Measurements from ENCODE around the gene TAGLN2. TPM values are rescaled to one million over a fixed set of nuclear protein-coding genes. Genes with fewer than 3 reads are reported as not detected.

The TAGLN2 gene
- total RNA-seq (100 to 1,000 TPM; 210 to 372 (median 245) TPM), total RNA-seq (114 to 671 (median 288) reads per million in 29 experiments)
- total RNA-seq (2013), result 313 TPM

- DNase-seq (peak; percentile 74 to 93 (median 86)), ATAC-seq (replicated peaks in 1 of 4) (peak; percentile 56 to 77 (median 76))
- H3K27ac Mint-ChIP-seq, result peak within 1 kb of the TSS; percentile 97 to 100
- no peaks in the 10 kb centered on the region for H3K27me3 Mint-ChIP-seq
- Histone ChIP-seq H3K36me3 (ENCODE audit: control insufficient read depth in 2 of 2, extremely low read depth in 1 of 2, insufficient read depth in 1 of 2, low read length in 1 of 2) (peaks cover 0 to 17% of the 10 kb centered on the region in 2 donors), H3K9me3 (no peaks in the 10 kb centered on the region), H3K27me3 (replicated peaks in 1 of 2; ENCODE audit: control insufficient read depth in 2 of 2, extremely low read depth in 1 of 2, insufficient read depth in 2 of 2, low read length in 1 of 2) (no peaks in the 10 kb centered on the region), H3K27ac (ENCODE audit: low read length) (peak within 1 kb of the TSS; percentile 99), H3K4me3 (ENCODE audit: control insufficient read depth in 1 of 2, extremely low read depth in 1 of 2, low read length in 1 of 2) (peak within 1 kb of the TSS; percentile 71 to 91), H3K4me1 (ENCODE audit: control insufficient read depth in 1 of 2, extremely low read depth in 1 of 2, insufficient read depth in 2 of 2, low read length in 2 of 2) (peaks cover 21 to 53% of the 10 kb centered on the region in 2 experiments)
- ChIA-PET POLR2A (interaction anchor here (0.7 to 3.2 kb wide), 14 partner anchors 8 to 848 kb away, joined by 3 to 18 read pairs (median 6); partner anchors contain the start of genes AIM2 (in 1 of the 2), DCAF8 (in 1 of the 2) and DUSP23 (in 1 of the 2)), CTCF (interaction anchor here (0.5 to 1.4 kb wide), 6 partner anchors 32 to 399 kb away, joined by 3 to 6 read pairs (median 4); partner anchors contain the start of gene DUSP23 (in 1 of the 2))
- H3K4me1 Mint-ChIP-seq, result peaks cover 47 to 61% (median 52%) of the 10 kb centered on the region in 3 donors
- under 1% methylated on average over 58 of the region's 58 CpGs for WGBS (ENCODE audit: insufficient coverage)
- H3K4me3 Mint-ChIP-seq, result peak within 1 kb of the TSS; percentile 89 to 96 (median 91)
- no peaks in the 10 kb centered on the region for H3K9me3 Mint-ChIP-seq
- H3K36me3 Mint-ChIP-seq, result peaks cover 22% of the 10 kb centered on the region
Observed at GRCh38 chr1:159924791-159925718, at the start of gene TAGLN2. Gene TAGLN2, minus strand, starts transcription at chr1:159925507. Its CDS starts 4,998 bp downstream, at chr1:159920509.

- H3K4me3 ChIP-seq (ENCODE audit: control insufficient read depth in 1 of 2, extremely low read depth in 1 of 2, low read length in 1 of 2), result no peak overlapping the region
- CTCF ChIA-PET, result no interaction called here
- no peaks in the 10 kb centered on the region for H3K36me3 ChIP-seq (ENCODE audit: control insufficient read depth in 2 of 2, extremely low read depth in 1 of 2, insufficient read depth in 1 of 2, low read length in 1 of 2)
- POLR2A ChIA-PET, result no interaction called here
- H3K9me3 ChIP-seq, result no peaks in the 10 kb centered on the region
- H3K27ac Mint-ChIP-seq, result no peak overlapping the region
- H3K27me3 ChIP-seq (replicated peaks in 1 of 2; ENCODE audit: control insufficient read depth in 2 of 2, extremely low read depth in 1 of 2, insufficient read depth in 2 of 2, low read length in 1 of 2), result peaks cover 0 to 30% of the 10 kb centered on the region in 2 experiments
- H3K27ac ChIP-seq (ENCODE audit: low read length), result no peak overlapping the region
- ATAC-seq (replicated peaks in 1 of 4), result no peak
- H3K36me3 Mint-ChIP-seq, result no peaks in the 10 kb centered on the region
- peaks cover 14 to 23% of the 10 kb centered on the region in 2 donors for H3K27me3 Mint-ChIP-seq
- 81% methylated on average over 6 of the region's 7 CpGs for WGBS (ENCODE audit: insufficient coverage)
- no peak overlapping the region for H3K4me3 Mint-ChIP-seq
- DNase-seq, result no peak
- no peaks in the 10 kb centered on the region for H3K4me1 ChIP-seq (ENCODE audit: control insufficient read depth in 1 of 2, extremely low read depth in 1 of 2, insufficient read depth in 2 of 2, low read length in 2 of 2)
- H3K9me3 Mint-ChIP-seq, result no peaks in the 10 kb centered on the region
- H3K4me1 Mint-ChIP-seq, result no peaks in the 10 kb centered on the region
Observed at GRCh38 chr1:159974350-159974965, 49.2 kb upstream of the TAGLN2 start.

- Mint-ChIP-seq H3K9me3 (no peaks in the 10 kb centered on the region), H3K4me1 (no peaks in the 10 kb centered on the region), H3K4me3 (no peak overlapping the region), H3K27ac (no peak overlapping the region), H3K27me3 (peaks cover 20 to 22% of the 10 kb centered on the region in 2 donors), H3K36me3 (no peaks in the 10 kb centered on the region)
- 40% methylated on average over 1 of the region's 6 CpGs for WGBS (ENCODE audit: insufficient coverage)
- Histone ChIP-seq H3K4me3 (ENCODE audit: control insufficient read depth in 1 of 2, extremely low read depth in 1 of 2, low read length in 1 of 2) (no peak overlapping the region), H3K4me1 (ENCODE audit: control insufficient read depth in 1 of 2, extremely low read depth in 1 of 2, insufficient read depth in 2 of 2, low read length in 2 of 2) (no peaks in the 10 kb centered on the region), H3K27ac (ENCODE audit: low read length) (no peak overlapping the region), H3K36me3 (ENCODE audit: control insufficient read depth in 2 of 2, extremely low read depth in 1 of 2, insufficient read depth in 1 of 2, low read length in 1 of 2) (no peaks in the 10 kb centered on the region), H3K9me3 (no peaks in the 10 kb centered on the region), H3K27me3 (replicated peaks in 1 of 2; ENCODE audit: control insufficient read depth in 2 of 2, extremely low read depth in 1 of 2, insufficient read depth in 2 of 2, low read length in 1 of 2) (peaks cover 0 to 34% of the 10 kb centered on the region in 2 experiments)
- ATAC-seq (replicated peaks in 1 of 4), result no peak
- no peak for DNase-seq
- POLR2A ChIA-PET, result no interaction called here
- CTCF ChIA-PET, result no interaction called here
Observed at GRCh38 chr1:159973350-159973940, 48.1 kb upstream of the TAGLN2 start.

GRCh38 chr1:159972443-159973205, 47.3 kb upstream of the TAGLN2 start:
- DNase-seq (no peak), ATAC-seq (replicated peaks in 1 of 4) (no peak)
- CTCF ChIA-PET, result interaction anchor here in 1 of 2 donors (0.5 kb wide), 1 partner anchor 70 kb away, joined by 3 read pairs; no protein-coding TSS in a partner anchor
- Histone ChIP-seq H3K36me3 (ENCODE audit: control insufficient read depth in 2 of 2, extremely low read depth in 1 of 2, insufficient read depth in 1 of 2, low read length in 1 of 2) (no peaks in the 10 kb centered on the region), H3K9me3 (no peaks in the 10 kb centered on the region), H3K27ac (ENCODE audit: low read length) (no peak overlapping the region), H3K4me3 (ENCODE audit: control insufficient read depth in 1 of 2, extremely low read depth in 1 of 2, low read length in 1 of 2) (no peak overlapping the region), H3K4me1 (ENCODE audit: control insufficient read depth in 1 of 2, extremely low read depth in 1 of 2, insufficient read depth in 2 of 2, low read length in 2 of 2) (no peaks in the 10 kb centered on the region), H3K27me3 (replicated peaks in 1 of 2; ENCODE audit: control insufficient read depth in 2 of 2, extremely low read depth in 1 of 2, insufficient read depth in 2 of 2, low read length in 1 of 2) (peaks cover 0 to 34% of the 10 kb centered on the region in 2 experiments)
- H3K27ac Mint-ChIP-seq, result no peak overlapping the region
- POLR2A ChIA-PET, result no interaction called here
- H3K27me3 Mint-ChIP-seq, result peaks cover 26 to 28% of the 10 kb centered on the region in 2 donors
- no peaks in the 10 kb centered on the region for H3K9me3 Mint-ChIP-seq
- H3K4me3 Mint-ChIP-seq, result no peak overlapping the region
- 75% methylated on average over 8 of the region's 8 CpGs for WGBS (ENCODE audit: insufficient coverage)
- H3K4me1 Mint-ChIP-seq, result no peaks in the 10 kb centered on the region
- H3K36me3 Mint-ChIP-seq, result no peaks in the 10 kb centered on the region

- no peaks in the 10 kb centered on the region for H3K9me3 ChIP-seq
- DNase-seq, result no peak
- Mint-ChIP-seq H3K36me3 (no peaks in the 10 kb centered on the region), H3K27me3 (peaks cover 35 to 38% of the 10 kb centered on the region in 2 donors), H3K9me3 (no peaks in the 10 kb centered on the region), H3K27ac (no peak overlapping the region), H3K4me3 (no peak overlapping the region), H3K4me1 (no peaks in the 10 kb centered on the region)
- no peak overlapping the region for H3K27ac ChIP-seq (ENCODE audit: low read length)
- H3K4me1 ChIP-seq (ENCODE audit: control insufficient read depth in 1 of 2, extremely low read depth in 1 of 2, insufficient read depth in 2 of 2, low read length in 2 of 2), result no peaks in the 10 kb centered on the region
- WGBS (ENCODE audit: insufficient coverage), result 33% methylated on average over 1 of the region's 9 CpGs
- CTCF ChIA-PET, result no interaction called here
- peaks cover 0 to 34% of the 10 kb centered on the region in 2 experiments for H3K27me3 ChIP-seq (replicated peaks in 1 of 2; ENCODE audit: control insufficient read depth in 2 of 2, extremely low read depth in 1 of 2, insufficient read depth in 2 of 2, low read length in 1 of 2)
- H3K4me3 ChIP-seq (ENCODE audit: control insufficient read depth in 1 of 2, extremely low read depth in 1 of 2, low read length in 1 of 2), result no peak overlapping the region
- no peak for ATAC-seq (replicated peaks in 1 of 4)
- no peaks in the 10 kb centered on the region for H3K36me3 ChIP-seq (ENCODE audit: control insufficient read depth in 2 of 2, extremely low read depth in 1 of 2, insufficient read depth in 1 of 2, low read length in 1 of 2)
- POLR2A ChIA-PET, result no interaction called here
Observed at GRCh38 chr1:159970932-159971342, 45.6 kb upstream of the TAGLN2 start.

All from T-cell (primary cell).